H1 (cell line): ENCODE data around the gene ZNFX1. TPM values are rescaled to one million over a fixed set of nuclear protein-coding genes. Genes with fewer than 3 reads are reported as not detected.

Source experiments
- CTCF ChIA-PET: fragments of 300-600 bp; sonication (Branson Sonifier 250); formaldehyde crosslinking; loops from one replicate; lab custom pipeline; 2021; ENCODE audit not compliant: partially characterized antibody; lab: Charles Lee
- POLR2A ChIA-PET: fragments of 300-600 bp; sonication (Branson Sonifier 250); formaldehyde crosslinking; loops from one replicate; lab custom pipeline; 2021; ENCODE audit warnings: inconsistent platforms; ENCODE audit not compliant: partially characterized antibody; lab: Charles Lee
- DNase-seq, 2 experiments: peaks; one replicate each; pipeline versions ENCODE4 v3.0.0 to v3.0.0-alpha.2; 2010 to 2022; ENCODE audit warnings: low spot score in 2 of 2, low read depth in 1 of 2, mixed read lengths in 1 of 2
- FAIRE-seq: peaks from 2 replicates; lab custom pipeline; 2011; peaks lifted over from hg19 to GRCh38; lab: Jason Lieb, UNC
- H2AFZ ChIP-seq: 2 replicates; pipeline ENCODE4 v1.8.1; 2012; ENCODE audit warnings: low read length, inconsistent platforms
- H2AK5ac ChIP-seq: 2 replicates; pipeline ENCODE4 v1.6.1; 2013; ENCODE audit warnings: low read depth, low read length
- H2BK120ac ChIP-seq: replicated peaks from 2 replicates; pipeline ENCODE3; 2013; ENCODE audit warnings: low read depth, low read length, inconsistent platforms
- H2BK12ac ChIP-seq: 2 replicates; pipeline ENCODE4 v1.6.1; 2013; ENCODE audit warnings: low read depth, low read length
- H2BK15ac ChIP-seq: 2 replicates; pipeline ENCODE4 v1.6.1; 2013; ENCODE audit warnings: low read length
- H2BK20ac ChIP-seq: 2 replicates; pipeline ENCODE4 v1.6.1; 2013; ENCODE audit warnings: low read length
- H2BK5ac ChIP-seq: 2 replicates; pipeline ENCODE4 v1.6.1; 2013; ENCODE audit warnings: low read depth, low read length
- H3K14ac ChIP-seq: 2 replicates; pipeline ENCODE4 v1.6.1; 2013; ENCODE audit warnings: inconsistent platforms; ENCODE audit not compliant: insufficient read length
- H3K18ac ChIP-seq: 2 replicates; pipeline ENCODE4 v1.6.1; 2013; ENCODE audit warnings: low read length; ENCODE audit errors: extremely low read depth
- H3K23ac ChIP-seq: 2 replicates; pipeline ENCODE4 v1.6.1; 2013; ENCODE audit warnings: inconsistent platforms; ENCODE audit not compliant: insufficient read length
- H3K23me2 ChIP-seq: 2 replicates; pipeline ENCODE4 v1.6.1; 2013; ENCODE audit warnings: low read depth, low read length
- H3K27ac ChIP-seq: 2 replicates; pipeline ENCODE4 v1.6.1; 2011; ENCODE audit warnings: low read depth, low read length, inconsistent platforms
- H3K27me3 ChIP-seq, 4 experiments: replicated peaks in 1 of 4; 1 replicate in 1 of 4; 2 replicates in 3 of 4; pipeline versions ENCODE4 v1.6.1 to v1.8.1; 2011 to 2013; ENCODE audit warnings: low read length in 3 of 4, mild to moderate bottlenecking in 3 of 4, inconsistent platforms in 2 of 4, mixed read lengths in 2 of 4, moderate library complexity in 1 of 4; ENCODE audit not compliant: control insufficient read depth in 3 of 4, insufficient read depth in 3 of 4; ENCODE audit errors: extremely low read depth in 1 of 4
- H3K36me3 ChIP-seq, 4 experiments: 2 replicates each; pipeline versions ENCODE4 v1.6.1 to v1.8.1; 2011 to 2013; ENCODE audit warnings: mild to moderate bottlenecking in 4 of 4, low read length in 3 of 4, moderate library complexity in 2 of 4, control low read depth in 1 of 4, inconsistent platforms in 1 of 4; ENCODE audit not compliant: insufficient read depth in 4 of 4, control insufficient read depth in 2 of 4
- H3K4ac ChIP-seq: replicated peaks from 2 replicates; pipeline ENCODE3; 2013; ENCODE audit warnings: low read length, low read depth, mixed read lengths, inconsistent platforms; ENCODE audit not compliant: insufficient read length
- H3K4me1 ChIP-seq, 4 experiments: replicated peaks in 1 of 4; 1 replicate in 1 of 4; 2 replicates in 3 of 4; pipeline versions ENCODE4 v1.6.1 to v1.8.1; 2011 to 2013; ENCODE audit warnings: low read length in 3 of 4, inconsistent platforms in 2 of 4, mixed read lengths in 1 of 4; ENCODE audit not compliant: insufficient read depth in 4 of 4, control insufficient read depth in 3 of 4
- H3K4me2 ChIP-seq, 2 experiments: 2 replicates each; pipeline versions ENCODE4 v1.6.1 to v1.8.1; 2011 to 2013; ENCODE audit warnings: low read depth in 2 of 2, low read length in 2 of 2, control low read depth in 1 of 2, inconsistent platforms in 1 of 2, mild to moderate bottlenecking in 1 of 2; ENCODE audit not compliant: insufficient read depth in 1 of 2
- H3K4me3 ChIP-seq, 4 experiments: fragments of 200-600, 300-600 bp in 1 of 4; sonication (generic), shearing (Covaris generic), sonication (Bioruptor Twin) in 1 of 4; 2 replicates each; pipeline versions ENCODE4 v1.5.1 to v1.8.1; 2011 to 2016; ENCODE audit warnings: low read length in 4 of 4, low read depth in 3 of 4, control low read depth in 2 of 4, inconsistent platforms in 2 of 4, mild to moderate bottlenecking in 2 of 4, mixed read lengths in 1 of 4, moderate library complexity in 1 of 4; ENCODE audit not compliant: insufficient read depth in 2 of 4; ENCODE audit errors: extremely low read depth in 1 of 4
- H3K56ac ChIP-seq: replicated peaks from 2 replicates; pipeline ENCODE3; 2013; ENCODE audit warnings: low read depth, mild to moderate bottlenecking, mixed read lengths, low read length, inconsistent platforms; ENCODE audit not compliant: insufficient read length
- H3K79me1 ChIP-seq: 2 replicates; pipeline ENCODE4 v1.6.1; 2013; ENCODE audit warnings: low read depth, low read length, control low read depth
- H3K79me2 ChIP-seq, 2 experiments: 2 replicates each; pipeline versions ENCODE4 v1.6.1 to v1.8.1; 2012 to 2013; ENCODE audit warnings: low read length in 2 of 2, mild to moderate bottlenecking in 2 of 2, inconsistent platforms in 1 of 2; ENCODE audit not compliant: insufficient read depth in 2 of 2, control insufficient read depth in 1 of 2
- H3K9ac ChIP-seq, 4 experiments: replicated peaks in 1 of 4; 1 replicate in 1 of 4; 2 replicates in 3 of 4; pipeline versions ENCODE4 v1.6.1 to v1.8.1; 2011 to 2013; ENCODE audit warnings: low read depth in 3 of 4, low read length in 3 of 4, control low read depth in 2 of 4, mild to moderate bottlenecking in 2 of 4, moderate library complexity in 2 of 4, inconsistent platforms in 1 of 4; ENCODE audit errors: extremely low read depth in 1 of 4
- H3K9me3 ChIP-seq, 2 experiments: 2 replicates each; pipeline versions ENCODE4 v1.6.1 to v1.8.1; 2012 to 2013; ENCODE audit warnings: mild to moderate bottlenecking in 2 of 2, moderate library complexity in 2 of 2, control low read depth in 1 of 2, inconsistent platforms in 1 of 2, low read depth in 1 of 2, low read length in 1 of 2, mixed read lengths in 1 of 2; ENCODE audit not compliant: insufficient read depth in 2 of 2
- H4K20me1 ChIP-seq, 2 experiments: replicated peaks in 1 of 2; 2 replicates each; pipeline versions ENCODE3 to v1.8.1; 2011 to 2013; ENCODE audit warnings: inconsistent platforms in 2 of 2, low read length in 2 of 2, mild to moderate bottlenecking in 1 of 2; ENCODE audit not compliant: insufficient read depth in 2 of 2, control insufficient read depth in 1 of 2
- H4K5ac ChIP-seq: 2 replicates; pipeline ENCODE4 v1.6.1; 2013; ENCODE audit warnings: low read length, low read depth, mixed read lengths, inconsistent platforms; ENCODE audit not compliant: insufficient read length
- H4K8ac ChIP-seq: 2 replicates; pipeline ENCODE4 v1.8.0; 2013; ENCODE audit warnings: mild to moderate bottlenecking, moderate library complexity, low read length, inconsistent platforms; ENCODE audit not compliant: insufficient read depth; ENCODE audit errors: extremely low read depth
- H4K91ac ChIP-seq: replicated peaks from 2 replicates; pipeline ENCODE3; 2013; ENCODE audit warnings: low read length, mixed read lengths, inconsistent platforms; ENCODE audit not compliant: insufficient read length
- BCL11A ChIP-seq, 2 experiments: IDR thresholded peaks; one replicate each; pipeline ENCODE4 v1.6.1; 2011; ENCODE audit warnings: low read depth in 2 of 2, low read length in 2 of 2, mild to moderate bottlenecking in 2 of 2
- CBX5 ChIP-seq: fragments of 300-800, 300-1000 bp; sonication (generic); IDR thresholded peaks from 2 replicates; pipeline ENCODE4 v1.7.1; 2016; ENCODE audit warnings: antibody characterized with exemption, low read length, low read depth
- FOSL1 ChIP-seq: IDR thresholded peaks from 2 replicates; pipeline ENCODE4 v1.6.1; 2011; ENCODE audit warnings: mild to moderate bottlenecking, low read depth, low read length, moderate library complexity; ENCODE audit not compliant: insufficient read depth
- KDM1A ChIP-seq: fragments of 200-600, 300-600 bp; sonication (generic); IDR thresholded peaks from 2 replicates; pipeline ENCODE4 v1.7.1; 2016; ENCODE audit warnings: mild to moderate bottlenecking, low read length, borderline replicate concordance
- NANOG ChIP-seq: IDR thresholded peaks from 2 replicates; pipeline ENCODE4 v1.6.1; 2011; ENCODE audit warnings: low read length, low read depth, mild to moderate bottlenecking, inconsistent platforms; ENCODE audit not compliant: insufficient read depth, poor library complexity, severe bottlenecking
- RAD21 ChIP-seq, 2 experiments: IDR thresholded peaks in 1 of 2; conservative IDR thresholded peaks in 1 of 2; 2 replicates each; pipeline ENCODE4 v1.6.1; 2011; ENCODE audit warnings: low read depth in 2 of 2, low read length in 2 of 2, improper control_type of control experiment in 1 of 2, inconsistent platforms in 1 of 2, mild to moderate bottlenecking in 1 of 2, moderate library complexity in 1 of 2
- RNF2 ChIP-seq: fragments of 200-900, 300-1000 bp; sonication (generic); IDR thresholded peaks from 2 replicates; pipeline ENCODE4 v1.7.1; 2016; ENCODE audit warnings: borderline replicate concordance, low read depth, mild to moderate bottlenecking, antibody characterized with exemption, low read length; ENCODE audit not compliant: poor library complexity, severe bottlenecking; ENCODE audit errors: missing control alignments
- SP1 ChIP-seq: IDR thresholded peaks from 2 replicates; pipeline ENCODE4 v1.6.1; 2011; ENCODE audit warnings: low read depth, low read length
- TAF7 ChIP-seq: optimal IDR thresholded peaks from 2 replicates; pipeline ENCODE3; 2011; ENCODE audit warnings: low read depth, mild to moderate bottlenecking, inconsistent platforms, low read length, moderate library complexity, borderline replicate concordance
- WGBS, 2 experiments: shearing (Covaris generic) in 1 of 2; methylation state at CpG; one replicate each; pipeline versions ENCODE4 v1.1.6 to v1.1.7; 2013 to 2015; ENCODE audit warnings: low lambda C conversion rate in 2 of 2, mixed read lengths in 2 of 2, inconsistent platforms in 1 of 2, low coverage in 1 of 2, missing lambda C conversion rate in 1 of 2; ENCODE audit not compliant: insufficient replicate concordance in 2 of 2, insufficient coverage in 1 of 2, insufficient read length in 1 of 2; ENCODE audit errors: extremely low coverage in 1 of 2, missing lambda C conversion rate in 1 of 2; 5-methylcytosine and 5-hydroxymethylcytosine counted together
- polyA plus RNA-seq, 7 experiments: library from polyadenylated mRNA; depleted of rRNA in 3 of 7; stranded (reverse) in 5 of 7; unstranded in 2 of 7; fragments of >200 nt in 5 of 7; fragments of 200-250 nt in 2 of 7; gene quantifications; 1 replicate in 5 of 7; 2 replicates in 1 of 7; 4 replicates in 1 of 7; pipeline versions ENCODE4 v1.2.1 to v1.2.3, GENCODE V29; 2011 to 2013; ENCODE audit warnings: missing spikeins in 2 of 7, mixed read lengths in 2 of 7
- total RNA-seq: library from RNA; stranded (reverse); fragmentation: NEBNext Ultra II Directional; extraction: Animal tissue kit (Norgen Biotek cat#: 25700); gene quantifications from 2 replicates; pipeline ENCODE4 v1.2.1, GENCODE V29; 2021

Gene ZNFX1
- total and polyA plus RNA-seq, 2 of the 8 experiments (the other 6 are each of a cell fraction or from before 2014, with no cell fraction given): 3.1 to 11.3 TPM

GRCh38 chr20:49286689-49287551, 9.1 kb upstream of the ZNFX1 start:
- H4K5ac ChIP-seq: no peak overlapping the region
- H2BK12ac ChIP-seq: no peak overlapping the region
- H3K56ac ChIP-seq: no peak overlapping the region
- H3K9ac ChIP-seq: peak overlapping the region in 2 of 4 experiments; percentile 5 to 56; a peak in 2 of 7 replicates
- H3K18ac ChIP-seq: no peak overlapping the region
- H3K4me2 ChIP-seq: peak overlapping the region; percentile 58 to 97
- no peak overlapping the region for H4K8ac ChIP-seq
- no peak overlapping the region for H2AK5ac ChIP-seq
- DNase-seq (no peak), FAIRE-seq (no peak)
- no peaks in the 10 kb centered on the region; the same call in 1 of the 2 replicates for H3K79me1 ChIP-seq
- peaks cover 29 to 62% of the 10 kb centered on the region in 2 experiments for H3K79me2 ChIP-seq
- ChIA-PET CTCF (interaction anchor here (0.6 to 1.2 kb wide), 6 partner anchors 8 to 483 kb away, joined by 3 to 6 read pairs (median 3); no protein-coding TSS in a partner anchor), POLR2A (interaction anchor here (0.6 to 18.5 kb wide), 24 partner anchors 7 to 1575 kb away, joined by 3 to 1132 read pairs (median 4); partner anchors contain the start of gene ZNFX1)
- no peak overlapping the region for H3K4ac ChIP-seq
- peaks cover 63 to 92% (median 82%) of the 10 kb centered on the region in 4 experiments for H3K36me3 ChIP-seq
- no peak overlapping the region for H2BK120ac ChIP-seq
- no peaks in the 10 kb centered on the region for H3K9me3 ChIP-seq
- H3K23me2 ChIP-seq: peaks cover 17% of the 10 kb centered on the region
- no peaks in the 10 kb centered on the region for H3K27me3 ChIP-seq
- no peak overlapping the region for H3K23ac ChIP-seq
- H2BK15ac ChIP-seq: no peak overlapping the region
- H3K4me3 ChIP-seq: peak overlapping the region in 2 of 4 experiments; percentile 10 to 89; a peak in 4 of 8 replicates
- H3K27ac ChIP-seq: peak overlapping the region; percentile 34; the same call in 1 of the 2 replicates
- 94% methylated on average over 16 of the region's 16 CpGs; no CpG with 5 or more reads in 1 of the 2 experiments for WGBS, 2 experiments
- peaks cover 44 to 51% of the 10 kb centered on the region in 2 experiments for H4K20me1 ChIP-seq
- no peak overlapping the region for H2BK20ac ChIP-seq
- H3K14ac ChIP-seq: no peak overlapping the region
- H2BK5ac ChIP-seq: peak overlapping the region; percentile 73
- H2AFZ ChIP-seq: no peak overlapping the region
- peaks cover 2 to 15% (median 11%) of the 10 kb centered on the region in 4 experiments; a peak in 6 of 7 replicates for H3K4me1 ChIP-seq
- H4K91ac ChIP-seq: no peak overlapping the region
- TF ChIP-seq CBX5 (no peak), RNF2 (no peak), TAF7 (peak; percentile 41), SP1 (0 out of 2 replicates have a peak, but pooled peaks have one; percentile 10), BCL11A (IDR thresholded peaks at IDR 0.05; ENCODE audit: low read depth in 2 of 2, low read length in 2 of 2) (no peak), RAD21 (IDR thresholded peaks at IDR 0.05 in 1 of 2, conservative IDR thresholded peaks at IDR 0.05 in 1 of 2; ENCODE audit: low read depth in 2 of 2, low read length in 2 of 2) (no peak), FOSL1 (no peak), NANOG (no peak), KDM1A (no peak)
